Measurements from ENCODE around the gene SPSB2.
A peak's percentile ranks its signal among the peaks of the same experiment; 100 is the strongest.

SPSB2 gene

GRCh38 chr12:6873094-6874014, at the start of gene SPSB2:
Gene SPSB2, minus strand, starts transcription at chr12:6873303. Its CDS starts 402 bp downstream, at chr12:6872901.
- DNase-seq (ENCODE audit: low spot score) = peak; percentile 98
- TF ChIP-seq CTCF (IDR thresholded peaks at IDR 0.05; ENCODE audit: extremely low read depth, missing control alignments) = no peak

GRCh38 chr12:6921996-6922946, 49.2 kb upstream of the SPSB2 start:
- no peak for DNase-seq (ENCODE audit: low spot score)
- TF ChIP-seq CTCF (IDR thresholded peaks at IDR 0.05; ENCODE audit: extremely low read depth, missing control alignments) = no peak

GRCh38 chr12:6921539-6921938, 48.4 kb upstream of the SPSB2 start:
- TF ChIP-seq CTCF (IDR thresholded peaks at IDR 0.05; ENCODE audit: extremely low read depth, missing control alignments) = no peak
- DNase-seq (ENCODE audit: low spot score) = no peak

GRCh38 chr12:6919588-6919987, 46.5 kb upstream of the SPSB2 start:
- TF ChIP-seq CTCF (IDR thresholded peaks at IDR 0.05; ENCODE audit: extremely low read depth, missing control alignments) = no peak
- DNase-seq (ENCODE audit: low spot score) = peak; percentile 32

GRCh38 chr12:6917491-6918231, 44.6 kb upstream of the SPSB2 start:
- DNase-seq (ENCODE audit: low spot score) = no peak
- no peak for TF ChIP-seq CTCF (IDR thresholded peaks at IDR 0.05; ENCODE audit: extremely low read depth, missing control alignments)

GRCh38 chr12:6916426-6917200, 43.5 kb upstream of the SPSB2 start:
- no peak for TF ChIP-seq CTCF (IDR thresholded peaks at IDR 0.05; ENCODE audit: extremely low read depth, missing control alignments)
- peak; percentile 8 for DNase-seq (ENCODE audit: low spot score)
